Fibroblast of lung (primary cell): ENCODE results near the gene TSC22D1.

Source experiments
- EZH2 ChIP-seq: IDR thresholded peaks from 2 replicates; pipeline ENCODE4 v1.5.1; 2012; ENCODE audit warnings: low read length, control low read depth, mild to moderate bottlenecking; ENCODE audit errors: missing control alignments
- TF ChIP-seq, protein P1 (sequence below), 2 donors: IDR thresholded peaks in 1 of 2; conservative IDR thresholded peaks in 1 of 2; 1 replicate in 1 of 2; 2 replicates in 1 of 2; pipeline ENCODE4 v1.5.1; 2011 to 2012; ENCODE audit warnings: low read length in 2 of 2, control low read depth in 1 of 2, inconsistent platforms in 1 of 2, low read depth in 1 of 2, mild to moderate bottlenecking in 1 of 2

DNA sequence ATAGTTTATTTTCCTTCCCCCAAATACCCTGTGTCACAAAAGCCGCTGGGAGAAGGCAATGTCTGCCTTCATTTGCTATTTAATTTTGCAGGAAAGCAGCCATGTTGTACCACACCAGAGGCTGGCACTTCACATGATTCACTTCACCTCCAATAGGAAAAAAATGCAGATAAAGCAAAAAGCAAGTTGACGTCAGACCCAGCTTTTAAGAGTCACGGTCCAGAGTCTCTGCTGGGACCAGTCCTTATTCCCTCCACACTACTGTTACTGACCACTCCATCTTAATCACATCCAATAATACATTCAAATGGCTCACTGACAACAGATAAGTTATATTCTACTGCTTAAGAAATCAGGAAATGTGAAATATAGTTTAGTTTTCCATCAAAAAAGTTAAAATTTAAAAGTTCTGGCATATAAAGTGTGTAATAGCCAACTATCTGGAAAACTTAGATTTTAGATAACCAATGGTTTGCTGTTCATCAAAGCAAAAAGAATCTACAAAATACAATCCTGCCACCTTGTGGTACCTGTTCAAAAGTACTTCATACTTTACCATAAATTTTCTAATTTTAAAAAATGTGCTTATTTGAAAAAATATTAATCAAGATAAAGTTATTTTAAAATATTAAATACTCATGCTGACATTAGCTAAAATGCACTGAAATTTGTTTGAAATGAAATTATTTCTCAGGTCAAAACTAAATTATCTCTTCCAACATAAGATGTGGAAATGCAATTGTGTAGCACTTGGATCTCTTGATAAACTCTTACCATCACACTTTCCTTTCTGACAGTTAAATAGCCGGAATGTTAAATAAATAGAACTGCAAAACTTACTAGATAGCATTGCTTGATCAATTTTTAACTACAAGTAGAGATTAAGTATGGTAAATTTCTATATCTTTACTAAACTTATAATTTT lies 105.2 kb downstream of the TSC22D1 start:
- TF ChIP-seq, protein P1, sequence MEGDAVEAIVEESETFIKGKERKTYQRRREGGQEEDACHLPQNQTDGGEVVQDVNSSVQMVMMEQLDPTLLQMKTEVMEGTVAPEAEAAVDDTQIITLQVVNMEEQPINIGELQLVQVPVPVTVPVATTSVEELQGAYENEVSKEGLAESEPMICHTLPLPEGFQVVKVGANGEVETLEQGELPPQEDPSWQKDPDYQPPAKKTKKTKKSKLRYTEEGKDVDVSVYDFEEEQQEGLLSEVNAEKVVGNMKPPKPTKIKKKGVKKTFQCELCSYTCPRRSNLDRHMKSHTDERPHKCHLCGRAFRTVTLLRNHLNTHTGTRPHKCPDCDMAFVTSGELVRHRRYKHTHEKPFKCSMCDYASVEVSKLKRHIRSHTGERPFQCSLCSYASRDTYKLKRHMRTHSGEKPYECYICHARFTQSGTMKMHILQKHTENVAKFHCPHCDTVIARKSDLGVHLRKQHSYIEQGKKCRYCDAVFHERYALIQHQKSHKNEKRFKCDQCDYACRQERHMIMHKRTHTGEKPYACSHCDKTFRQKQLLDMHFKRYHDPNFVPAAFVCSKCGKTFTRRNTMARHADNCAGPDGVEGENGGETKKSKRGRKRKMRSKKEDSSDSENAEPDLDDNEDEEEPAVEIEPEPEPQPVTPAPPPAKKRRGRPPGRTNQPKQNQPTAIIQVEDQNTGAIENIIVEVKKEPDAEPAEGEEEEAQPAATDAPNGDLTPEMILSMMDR (conservative IDR thresholded peaks at IDR 0.05 in 1 of 2, IDR thresholded peaks at IDR 0.05 in 1 of 2; ENCODE audit: low read depth in 1 of 2, low read length in 2 of 2), result peak in 1 of 2 donors; percentile 39
- no peak for TF ChIP-seq EZH2
